SHP77 treated with DMSO at 0.1 percent for 48 hours (cell line): ENCODE measurements around the gene SH3TC2.
"Not testable (repeated sequence)": the region's sequence is repeated elsewhere in the genome, so short reads cannot be mapped to it uniquely, and the experiment has no call there.

Experiments
- DNase-seq: peaks from one replicate; lab custom pipeline; 2025; lab: John Stamatoyannopoulos, UW

Gene SH3TC2

DNA sequence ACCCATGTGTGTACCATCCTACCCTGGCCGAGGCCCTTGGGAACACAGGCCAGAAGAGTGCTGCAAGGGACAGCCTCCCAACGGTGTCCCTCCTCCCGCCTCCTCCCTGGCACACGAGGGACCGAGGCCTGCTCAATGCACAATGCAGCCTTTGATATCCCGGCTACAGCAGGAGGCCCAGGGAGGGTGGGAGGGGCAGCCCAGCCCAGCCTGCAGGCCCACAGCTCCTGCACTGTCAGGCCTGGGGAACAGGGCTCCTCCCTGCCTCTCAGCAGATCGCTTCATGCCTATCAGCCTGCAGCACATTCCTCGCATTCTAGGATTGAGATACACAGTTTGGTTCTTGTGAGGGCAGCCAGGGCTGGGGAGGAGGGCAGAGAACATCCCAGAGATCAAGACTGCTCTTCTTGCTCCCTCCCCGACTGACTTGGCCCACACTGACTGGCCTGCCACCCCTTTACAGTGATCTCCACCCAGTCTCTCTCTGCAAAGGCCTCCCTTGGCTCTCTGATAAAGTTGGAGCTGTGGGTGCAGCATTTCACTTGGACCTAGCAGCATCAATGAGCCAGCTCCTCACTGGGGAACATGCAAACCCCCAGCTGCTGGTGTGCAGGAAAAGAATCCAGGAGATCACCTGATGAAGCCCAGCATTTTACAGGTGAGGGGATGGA, at the start of gene SH3TC2:
Gene SH3TC2 (minus strand): TSS at position 46 of the 671 bp plus-strand sequence. CDS start 40 bp downstream, at position 6.
- DNase-seq, result no peak

DNA sequence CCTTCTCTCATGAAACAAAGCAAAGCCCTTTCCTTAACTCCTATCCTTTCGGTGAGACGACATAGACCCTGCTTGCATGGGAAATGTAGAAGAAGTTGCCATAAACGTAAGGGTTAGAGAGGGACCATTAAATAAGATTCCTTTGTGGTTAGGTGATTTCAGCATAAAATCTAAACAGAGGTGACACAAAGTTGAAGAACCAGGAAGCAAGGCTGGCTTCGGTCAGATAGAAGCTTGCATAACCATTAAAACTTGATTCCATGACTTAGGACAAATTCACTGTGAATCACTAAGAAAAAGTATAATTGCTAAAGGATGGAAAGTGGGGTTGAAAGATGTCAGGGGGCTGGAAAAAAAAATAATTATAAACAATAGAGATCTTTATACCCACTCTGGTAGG, 47.5 kb upstream of the SH3TC2 start:
- DNase-seq, result no peak

DNA sequence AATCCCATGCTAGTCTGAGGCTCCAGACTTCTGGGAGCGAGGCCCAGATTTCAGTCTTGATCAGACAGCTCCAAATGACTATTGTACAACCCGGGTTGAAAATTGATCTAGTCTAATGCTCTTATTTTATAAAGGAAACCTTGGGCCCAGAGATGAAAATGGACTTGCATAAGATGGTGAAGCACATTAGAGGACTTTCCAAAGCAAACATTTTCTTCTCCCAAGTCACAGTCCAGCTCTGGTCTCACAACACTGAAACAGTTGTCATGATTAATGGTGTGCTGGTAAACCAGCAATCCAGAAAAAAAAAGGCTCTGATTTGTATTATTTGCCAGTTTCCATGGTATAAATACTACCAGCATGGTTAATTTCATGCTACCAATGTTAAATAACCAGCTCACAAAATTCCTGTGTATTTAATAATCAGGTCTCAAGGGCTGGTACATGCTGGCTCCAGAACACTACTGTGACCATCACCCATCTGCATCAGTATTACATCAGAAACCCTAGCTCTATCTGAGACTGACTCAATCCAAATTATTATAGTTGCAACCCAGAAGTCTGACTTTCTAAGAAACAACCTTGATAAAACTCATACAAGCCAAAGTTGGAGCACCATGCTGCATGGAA, 45.9 kb upstream of the SH3TC2 start:
- DNase-seq, result no peak

DNA sequence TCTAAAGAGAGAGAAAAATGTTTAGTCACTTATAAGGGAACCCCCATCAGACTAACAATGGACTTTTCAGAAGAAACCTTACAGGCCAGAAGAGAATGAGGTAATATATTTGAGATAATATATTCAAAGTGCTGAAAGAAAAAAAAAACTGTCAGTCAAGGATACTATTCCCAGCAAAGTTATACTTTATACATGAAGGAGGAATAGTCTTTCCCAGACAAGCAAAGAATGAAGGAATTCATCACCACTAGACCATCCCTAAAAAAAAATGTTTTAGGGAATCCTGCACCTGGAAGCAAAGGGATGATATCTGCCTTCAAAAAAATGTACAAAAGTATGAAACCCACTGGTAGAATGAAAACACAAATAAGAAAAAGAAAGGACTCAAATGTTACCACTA, 37.5 kb upstream of the SH3TC2 start:
- DNase-seq, result no peak

DNA sequence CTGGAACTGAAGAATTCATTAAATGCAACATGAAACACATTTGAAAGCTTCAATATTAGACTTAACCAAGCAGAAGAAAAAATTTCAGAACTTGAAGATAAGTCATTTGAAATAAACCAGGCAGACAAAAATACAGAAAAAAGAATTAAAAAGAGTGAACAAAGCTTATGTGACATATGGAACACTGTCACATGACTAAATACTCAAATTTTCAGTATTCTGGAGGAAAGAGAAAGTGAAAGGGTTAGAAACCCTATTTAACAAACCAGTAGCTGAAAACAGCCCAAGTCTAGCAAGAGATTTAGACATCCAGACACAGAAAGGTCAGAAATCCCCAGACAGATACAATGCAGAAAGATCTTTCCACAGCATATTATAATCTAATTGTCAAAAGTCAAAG, 37.1 kb upstream of the SH3TC2 start:
- DNase-seq, result no peak

DNA sequence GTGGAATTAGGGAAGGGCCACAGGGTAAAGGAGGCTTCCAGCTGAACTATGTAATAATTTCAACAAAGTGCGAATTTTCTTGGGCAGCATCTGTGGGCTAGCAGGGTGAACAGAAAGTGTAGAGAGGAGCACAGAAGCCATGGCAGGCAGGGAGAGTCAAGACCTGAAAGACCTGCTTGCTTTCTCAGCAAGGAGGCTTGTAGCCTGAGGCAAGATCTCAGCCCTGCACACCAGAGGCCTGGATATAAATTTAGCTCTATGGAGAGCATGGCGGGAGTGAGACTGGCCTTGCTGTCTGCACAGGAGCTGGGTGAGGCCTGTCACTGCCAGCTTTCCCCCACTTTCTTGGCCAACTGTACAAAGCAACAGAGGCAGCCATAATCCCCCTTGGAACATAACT, 32.1 kb upstream of the SH3TC2 start:
- no peak for DNase-seq

DNA sequence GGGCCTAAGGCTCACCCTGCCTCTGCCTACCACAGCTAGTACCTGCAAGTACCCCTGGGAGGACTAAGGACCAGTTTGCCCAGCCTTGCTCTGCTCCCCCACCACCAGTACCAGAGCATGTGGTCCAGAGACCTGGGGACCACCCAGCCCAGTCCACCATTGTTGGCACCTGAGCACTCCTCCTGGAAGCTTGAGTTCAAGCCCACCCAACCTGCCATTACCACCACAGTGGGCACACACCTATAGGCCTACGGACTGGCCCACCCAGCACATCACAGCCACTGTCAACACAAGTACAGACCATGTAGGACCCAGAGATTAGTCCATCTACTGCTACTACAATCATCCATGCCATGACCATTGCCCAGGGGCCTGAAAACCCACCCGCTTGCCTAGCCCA, 30.8 kb upstream of the SH3TC2 start:
- DNase-seq, result no peak

DNA sequence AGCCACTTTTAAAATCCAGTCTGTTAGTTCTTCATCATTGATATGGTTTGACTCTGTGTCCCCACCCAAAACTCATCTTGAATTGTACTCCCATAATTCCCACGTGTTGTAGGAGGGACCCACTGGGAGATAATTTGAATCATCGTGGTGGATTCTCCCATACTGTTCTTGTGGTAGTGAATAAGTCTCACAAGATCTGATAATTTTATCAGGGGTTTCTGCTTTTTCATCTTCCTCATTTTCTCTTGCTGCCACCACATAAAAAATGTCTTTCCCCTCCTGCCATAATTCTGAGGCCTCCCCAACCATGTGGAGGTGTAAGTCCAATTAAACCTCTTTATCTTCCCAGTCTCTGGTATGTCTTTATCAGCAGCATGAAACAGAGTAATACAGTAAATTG, 26.9 kb upstream of the SH3TC2 start:
- DNase-seq, result no peak

DNA sequence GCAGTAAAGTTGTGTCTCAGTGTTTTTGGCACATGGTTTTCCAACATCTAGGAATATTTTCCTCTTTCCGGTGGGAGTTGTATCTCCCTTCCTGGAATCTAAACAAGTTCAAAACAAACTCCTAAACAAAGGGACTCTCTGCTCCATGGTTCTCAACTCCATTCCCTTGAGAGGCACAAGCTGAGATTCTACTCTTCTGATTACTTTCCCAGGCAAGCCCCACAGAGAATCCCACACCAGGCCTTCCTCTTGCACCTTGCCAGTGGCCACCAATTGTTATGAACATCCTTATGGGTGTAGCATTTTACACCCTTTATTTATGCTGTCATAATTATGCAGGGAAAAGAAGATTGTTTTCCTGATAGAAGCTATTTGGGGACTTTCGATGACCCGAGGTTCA, 25.8 kb upstream of the SH3TC2 start:
- no peak for DNase-seq

DNA sequence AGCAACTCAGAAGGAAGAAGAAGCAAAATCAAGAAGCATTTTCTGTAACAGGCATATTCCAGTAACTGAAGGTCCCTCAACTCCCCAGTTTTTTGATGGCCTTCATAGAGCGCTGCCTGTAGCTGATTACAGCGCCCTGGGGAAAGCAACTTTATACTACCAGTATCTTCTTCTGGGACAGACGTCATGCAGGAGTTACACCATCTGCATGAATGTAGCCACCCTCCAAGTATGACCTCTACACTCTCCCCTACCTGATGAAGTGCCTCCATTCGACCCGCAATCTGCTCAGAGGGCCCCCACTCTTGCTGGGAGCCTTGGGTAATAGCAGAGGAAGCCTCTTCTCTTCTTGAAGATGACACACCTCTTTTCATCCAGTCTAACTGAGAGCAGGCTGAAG, 21.0 kb upstream of the SH3TC2 start:
- DNase-seq, result no peak

DNA sequence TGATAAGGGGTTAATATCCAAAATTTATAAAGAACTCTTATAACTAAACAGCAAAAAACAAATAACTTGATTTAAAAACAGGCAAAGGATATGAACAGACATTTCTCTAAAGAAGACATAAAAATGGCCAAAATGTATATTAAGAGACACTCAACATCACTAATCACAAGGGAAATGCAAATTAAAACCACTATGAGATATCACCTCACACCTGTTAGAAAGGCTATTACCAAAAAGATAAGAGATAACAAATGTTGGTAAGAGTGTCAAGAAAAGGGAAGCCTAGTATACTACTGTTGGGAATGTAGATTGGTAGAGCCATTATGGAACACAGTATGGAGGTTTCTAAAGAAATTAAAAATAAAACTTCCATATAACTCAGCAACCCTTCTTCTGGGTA, 19.4 kb upstream of the SH3TC2 start:
- DNase-seq, result no peak

DNA sequence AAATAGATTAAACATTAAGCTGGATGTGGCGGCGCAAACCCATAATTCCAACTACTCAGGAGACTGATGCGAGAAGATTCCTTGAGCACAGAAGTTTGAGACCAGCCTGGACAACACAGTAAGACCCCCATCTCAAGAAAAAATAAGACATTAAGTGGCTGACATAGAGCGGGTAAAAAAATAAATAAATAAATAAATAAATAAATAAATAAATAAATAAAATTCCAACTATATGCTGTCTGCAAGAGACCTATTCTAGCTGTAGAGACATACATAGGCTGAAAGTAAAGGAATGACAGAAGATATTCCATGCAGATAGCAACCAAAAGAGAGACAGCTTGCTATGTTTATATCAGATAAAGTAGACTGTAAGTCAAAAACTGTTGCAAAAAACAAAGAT, 17.4 kb upstream of the SH3TC2 start:
- DNase-seq, result no peak

DNA sequence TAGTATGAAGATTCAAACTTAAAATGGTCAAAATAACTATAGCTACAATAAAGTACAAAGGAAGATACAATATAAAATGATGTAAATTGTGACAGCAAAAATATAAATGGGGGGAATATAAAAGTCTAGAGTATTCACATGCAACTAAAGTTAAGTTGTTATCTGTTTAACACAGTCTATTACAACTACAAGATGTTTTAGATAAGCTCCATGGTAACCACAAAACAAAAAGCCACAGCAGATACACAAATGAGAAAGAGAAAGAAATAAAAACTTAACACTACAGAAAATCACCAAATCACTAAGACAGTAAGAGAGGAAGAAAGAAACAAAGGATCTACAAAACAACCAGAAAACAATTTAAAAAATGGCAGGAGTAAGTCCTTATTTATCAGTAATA, 17.0 kb upstream of the SH3TC2 start:
- no peak for DNase-seq

DNA sequence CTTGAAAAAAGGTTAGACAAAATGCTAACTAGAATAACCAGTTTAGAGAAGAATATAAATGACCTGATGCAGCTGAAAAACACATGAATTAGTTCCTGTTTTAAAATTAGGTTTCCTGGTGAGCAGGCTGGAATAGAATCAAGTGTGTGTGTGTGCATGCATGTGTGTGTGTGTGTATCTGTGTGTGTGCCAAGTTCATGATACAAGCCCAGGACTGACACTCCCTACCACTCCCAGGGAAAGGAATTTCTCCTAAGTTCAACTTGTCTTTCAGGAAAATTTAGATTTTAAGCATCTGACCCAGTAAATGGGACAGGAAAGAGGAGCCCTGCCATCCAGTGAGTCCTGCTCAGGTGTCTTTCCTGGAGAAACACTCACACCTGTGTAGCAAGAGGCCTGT, 11.2 kb upstream of the SH3TC2 start:
- DNase-seq, result not testable (repeated sequence)

DNA sequence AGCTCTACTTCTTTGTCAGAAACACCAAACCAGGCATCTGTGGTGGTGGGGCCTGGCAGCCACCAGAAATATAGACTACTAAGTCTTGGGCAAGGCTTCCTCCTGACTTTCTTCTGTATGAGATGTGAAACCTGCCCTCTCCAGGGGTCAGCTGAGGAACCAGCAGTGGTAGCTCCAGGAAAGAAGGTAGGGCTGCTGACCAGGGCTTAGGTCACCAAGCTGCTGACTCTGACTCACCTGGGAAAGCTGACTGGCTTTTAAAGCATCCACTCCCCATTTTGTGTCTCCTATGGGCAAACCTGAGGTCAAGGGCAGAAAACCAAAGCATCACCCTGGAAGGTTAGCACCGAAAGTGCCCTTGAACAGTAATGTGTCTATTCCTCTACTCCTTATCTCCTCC, 10.4 kb upstream of the SH3TC2 start:
- no peak for DNase-seq

DNA sequence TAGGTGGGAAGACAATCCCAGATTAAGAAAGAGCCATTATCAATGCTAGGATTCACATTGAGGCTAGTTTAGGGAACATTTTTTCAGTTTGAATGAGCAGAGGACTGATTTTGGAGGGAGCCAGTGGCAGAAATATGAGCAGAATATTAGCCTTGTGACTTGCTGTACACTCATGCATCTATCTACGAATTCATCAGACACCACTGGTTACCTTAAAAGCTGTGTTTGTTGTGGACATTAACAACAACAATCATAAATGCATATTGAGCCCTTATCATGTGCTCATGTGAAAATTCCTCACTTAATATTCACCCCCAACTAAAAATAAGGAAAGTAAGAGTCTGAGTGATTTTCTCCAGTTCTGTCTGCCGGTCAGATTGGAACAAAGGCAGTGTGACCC, 9.9 kb upstream of the SH3TC2 start:
- DNase-seq, result no peak

DNA sequence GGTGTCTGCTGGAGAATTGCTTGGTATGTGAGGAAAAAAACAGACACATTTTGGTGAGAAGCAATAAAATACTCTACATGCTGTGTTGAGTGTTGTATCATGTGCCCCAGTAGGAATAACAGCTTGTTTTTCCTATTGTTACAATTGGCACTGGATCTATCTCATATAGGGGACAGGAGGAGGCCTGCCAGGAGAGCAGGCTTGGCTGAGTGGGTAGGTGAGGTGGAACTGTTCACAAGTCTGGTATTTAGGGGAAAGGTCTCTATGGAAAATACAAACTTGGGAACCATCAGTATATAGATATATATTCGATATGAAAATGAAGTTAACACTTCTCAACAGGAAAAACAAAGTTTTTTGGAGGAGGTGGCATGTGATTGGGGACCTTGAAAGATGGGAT, 9.5 kb upstream of the SH3TC2 start:
- DNase-seq, result no peak

DNA sequence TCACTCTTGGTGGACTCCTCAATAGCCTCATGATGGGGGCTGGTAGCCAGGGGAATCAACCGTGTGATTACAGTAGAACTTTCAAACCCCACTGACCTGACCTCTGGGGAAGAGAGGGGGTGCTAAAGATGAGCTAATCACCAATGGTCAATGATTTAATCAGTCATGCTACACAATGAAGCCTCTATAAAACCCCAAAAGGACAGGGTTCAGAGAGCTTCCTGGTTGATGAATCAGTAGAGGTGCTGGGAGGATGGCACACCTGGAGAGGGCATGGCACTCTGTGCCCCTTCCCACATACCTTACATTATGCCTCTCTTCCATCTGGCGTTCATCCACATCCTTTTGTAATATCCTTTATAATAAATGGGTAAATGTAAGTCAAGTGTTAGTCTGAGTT, 8.9 kb upstream of the SH3TC2 start:
- no peak for DNase-seq

DNA sequence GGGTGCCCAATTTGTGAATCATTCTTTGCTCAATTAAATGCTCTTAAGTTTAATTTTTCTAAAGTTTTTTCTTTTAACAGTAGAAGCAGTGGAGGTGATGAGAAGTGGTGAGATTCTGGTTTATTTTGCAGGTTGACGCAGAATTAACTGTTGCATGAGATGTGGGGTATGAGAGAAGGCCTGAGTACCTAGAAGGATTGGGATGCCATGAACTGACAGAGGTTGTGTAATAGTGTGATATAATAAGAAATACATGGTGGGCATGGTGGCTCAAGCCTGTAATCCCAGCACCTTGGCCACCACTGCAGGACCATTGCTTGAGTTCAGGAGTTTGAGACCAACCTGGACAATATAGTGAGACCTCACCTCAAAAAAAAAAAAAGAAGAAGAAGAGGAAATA, 8.4 kb upstream of the SH3TC2 start:
- DNase-seq, result no peak

DNA sequence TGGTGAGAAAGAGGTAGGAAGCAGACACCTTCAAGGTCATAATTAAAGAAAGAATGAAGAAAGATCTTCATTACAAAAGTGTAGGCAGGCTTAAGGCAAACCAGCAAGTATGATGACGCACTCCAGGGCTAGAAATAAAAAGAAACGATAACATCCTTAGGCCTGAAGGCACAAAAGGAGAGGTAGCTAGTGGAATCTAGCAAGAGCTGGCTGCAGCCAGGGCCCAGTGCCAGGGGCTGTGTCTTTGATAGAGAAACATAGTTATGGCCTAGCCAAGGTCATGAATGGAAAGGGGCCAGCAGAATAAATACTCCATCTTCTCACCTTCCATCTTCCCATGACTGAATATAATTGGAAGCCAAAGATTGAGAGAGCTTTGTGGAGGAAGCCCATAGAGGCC, 6.8 kb upstream of the SH3TC2 start:
- no peak for DNase-seq

DNA sequence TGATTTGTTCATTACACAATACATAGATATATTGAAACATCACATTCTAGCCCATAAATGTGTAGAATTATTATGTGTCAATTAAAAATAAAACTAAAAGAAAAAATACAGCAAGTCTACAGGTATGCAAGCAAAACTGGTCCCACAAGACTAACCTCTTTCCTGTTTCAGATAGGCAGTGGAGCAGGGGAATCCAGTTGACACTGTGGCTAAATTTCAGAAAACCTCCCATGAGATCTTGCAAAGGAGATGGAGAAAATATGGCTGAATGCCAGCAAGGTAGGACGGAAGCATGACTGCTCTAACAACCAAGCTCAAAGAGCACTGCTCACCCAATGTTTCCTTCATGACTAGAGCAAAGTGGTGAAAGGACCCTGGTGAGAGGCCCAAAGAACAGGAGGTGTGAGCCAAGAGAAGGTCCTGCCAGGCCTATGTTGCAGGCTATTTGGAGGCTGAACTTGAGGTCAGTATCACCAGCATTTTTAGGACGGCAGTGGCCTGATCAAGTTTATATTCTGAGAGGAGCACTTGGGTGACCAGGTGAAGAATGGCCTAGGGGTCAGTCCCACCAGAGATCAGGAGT, 1.1 kb upstream of the SH3TC2 start:
- DNase-seq, result no peak

DNA sequence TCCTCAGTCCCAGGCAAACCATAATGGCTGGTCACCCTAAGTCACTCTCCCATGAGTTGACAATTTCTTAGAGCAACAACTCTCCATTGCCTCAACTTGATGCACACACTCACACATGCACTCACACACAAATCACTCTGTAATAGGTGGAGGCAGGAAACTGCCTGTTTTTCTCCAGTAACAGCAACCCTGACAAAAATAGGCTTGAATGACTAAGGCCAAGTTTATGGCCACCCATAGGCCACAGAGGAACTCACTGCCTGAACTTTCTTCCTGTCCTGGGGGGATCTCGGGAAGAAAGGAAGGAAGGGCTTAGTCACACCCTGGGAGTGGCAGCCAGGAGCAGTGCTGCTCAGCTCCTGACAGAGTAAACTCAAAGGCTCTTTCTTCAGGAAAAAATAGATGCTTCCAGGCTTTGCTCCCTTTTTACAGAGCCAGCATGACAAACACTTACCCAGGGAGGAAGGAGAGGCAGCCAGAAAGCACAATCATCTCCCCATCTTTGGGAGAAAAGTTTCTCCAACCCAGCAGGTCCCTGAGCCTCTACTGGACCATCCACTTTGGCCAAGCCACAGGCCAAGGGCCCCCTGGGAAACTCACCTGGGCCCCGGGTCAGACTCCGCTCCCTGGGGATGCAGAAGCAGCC, 368 bp downstream of the SH3TC2 start:
- DNase-seq, result no peak

DNA sequence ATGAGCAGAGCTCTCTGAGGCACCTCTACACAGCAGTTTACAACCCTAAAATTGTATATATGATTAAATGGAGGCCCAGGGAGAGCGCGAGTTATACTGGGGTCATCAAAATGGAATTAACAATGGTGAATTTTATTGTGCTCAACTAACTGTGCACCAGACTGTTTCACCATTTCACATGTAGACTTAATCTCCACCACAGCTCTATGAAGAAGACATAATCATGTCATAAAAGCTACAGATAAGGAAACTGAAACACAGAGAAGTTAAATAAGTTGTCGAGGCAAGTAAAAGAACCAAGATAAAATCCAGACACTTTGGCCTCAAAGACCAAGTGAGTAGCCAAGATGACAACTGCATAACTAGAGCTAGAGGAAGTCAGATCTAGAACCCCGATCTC, 1.5 kb downstream of the SH3TC2 start:
- no peak for DNase-seq
